Tibial nerve (tissue), 4 donors: Measurements from ENCODE around the gene SMC3.

Experiments used
- CTCF ChIP-seq, 5 experiments: fragments of 200-600 bp in 3 of 5; fragments of 450-650 bp in 2 of 5; sonication (generic) in 3 of 5; IDR thresholded peaks; one replicate each; pipeline ENCODE4 v1.5.1; 2016 to 2019; ENCODE audit warnings: antibody characterized with exemption in 5 of 5, mild to moderate bottlenecking in 3 of 5, moderate library complexity in 2 of 5
- EP300 ChIP-seq, 2 donors: sonication (generic); formaldehyde crosslinking; IDR thresholded peaks; one replicate each; pipeline ENCODE4 v1.6.1; 2017; ENCODE audit warnings: antibody characterized with exemption in 2 of 2, mild to moderate bottlenecking in 1 of 2
- POLR2A ChIP-seq, 2 donors: fragments of 450-650 bp; IDR thresholded peaks; one replicate each; pipeline ENCODE4 v1.6.1; 2017; ENCODE audit warnings: antibody characterized with exemption in 2 of 2, mild to moderate bottlenecking in 2 of 2, moderate library complexity in 2 of 2

- no peak for TF ChIP-seq CTCF (IDR thresholded peaks at IDR 0.05)
- TF ChIP-seq POLR2A (IDR thresholded peaks at IDR 0.05): no peak
- TF ChIP-seq EP300 (IDR thresholded peaks at IDR 0.05): no peak
These were observed 8.7 kb downstream of the SMC3 start for GRCh38 chr10:110576220-110576619.
